Activated CD4-positive, alpha-beta T cell treated with anti-CD3 and anti-CD28 coated beads for 1 hour (primary cell): Measurements from ENCODE around the gene HMGB3.
"Not testable (repeated sequence)": the region's sequence is repeated elsewhere in the genome, so short reads cannot be mapped to it uniquely, and the experiment has no call there.

Source experiments
- DNase-seq: peaks from one replicate; pipeline ENCODE4 v3.0.0-alpha.2; 2020

HMGB3 gene

GRCh38 chrX:150982788-150983520 is at the start of gene HMGB3:
TSS of gene HMGB3 (plus strand) at chrX:150983335. CDS start at chrX:150985600, 2,265 bp downstream.
- DNase-seq = peak; percentile 64

DNA sequence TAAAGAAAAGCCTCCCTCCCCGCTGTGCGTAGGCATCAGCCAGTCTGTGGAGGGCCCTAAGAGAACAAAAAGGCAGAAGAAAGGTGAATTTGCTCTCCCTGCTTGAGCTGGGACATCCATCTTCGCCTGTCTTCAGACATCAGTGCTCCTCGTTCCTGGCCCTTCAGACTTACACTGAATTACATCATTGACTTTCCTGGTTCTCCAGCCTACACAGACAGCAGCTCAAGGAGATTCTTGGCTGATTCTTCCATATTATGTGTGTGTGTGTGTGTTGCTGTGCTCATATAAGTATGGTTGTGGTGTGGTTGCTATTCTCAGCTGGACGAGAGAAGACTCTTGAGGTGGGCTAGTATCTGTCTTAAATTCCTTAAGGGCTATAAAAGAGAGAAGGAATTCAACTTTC is 49.2 kb upstream of the HMGB3 start:
- DNase-seq = no peak

GRCh38 chrX:150934453-150934852 is 48.7 kb upstream of the HMGB3 start:
- DNase-seq = no peak

DNA sequence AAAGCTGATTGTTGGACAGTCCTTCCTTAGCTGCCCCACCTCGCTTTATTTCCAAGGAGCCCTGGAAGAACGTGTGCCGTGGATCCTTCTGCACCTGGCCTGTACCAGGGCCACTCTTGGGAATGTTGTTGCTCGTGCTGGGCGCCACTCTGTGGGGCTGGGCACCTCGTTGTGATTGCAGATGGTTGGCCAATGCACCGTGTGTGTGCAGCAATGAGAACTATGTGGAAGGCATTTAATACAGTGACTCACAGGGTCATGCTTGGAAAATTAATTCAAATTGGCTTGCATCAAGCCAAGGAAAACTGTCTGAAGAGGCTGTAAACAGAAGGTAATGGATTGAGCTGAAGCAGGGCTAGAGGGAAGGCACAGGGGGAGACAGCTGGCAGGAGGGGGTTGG is 47.7 kb upstream of the HMGB3 start:
- no peak for DNase-seq

DNA sequence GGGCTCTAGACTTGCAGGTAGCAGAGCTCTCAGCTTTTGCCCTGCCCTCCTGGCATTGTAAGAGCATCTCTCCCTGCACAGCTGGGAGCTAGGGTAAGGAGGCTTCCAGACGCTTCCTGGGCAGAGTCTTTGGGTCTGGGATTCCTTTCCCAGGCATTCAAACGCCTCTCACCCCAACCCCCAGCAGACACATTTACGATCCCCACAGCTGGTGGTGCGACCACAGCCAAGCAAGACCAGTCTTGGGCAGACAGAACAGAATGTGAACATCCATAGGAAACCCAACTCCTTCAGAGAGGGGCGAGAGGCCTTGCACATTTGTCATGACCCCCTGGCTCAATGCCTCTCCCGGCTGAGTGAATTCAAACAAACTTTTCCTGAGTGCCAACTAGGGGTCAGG is 46.6 kb upstream of the HMGB3 start:
- DNase-seq = no peak

DNA sequence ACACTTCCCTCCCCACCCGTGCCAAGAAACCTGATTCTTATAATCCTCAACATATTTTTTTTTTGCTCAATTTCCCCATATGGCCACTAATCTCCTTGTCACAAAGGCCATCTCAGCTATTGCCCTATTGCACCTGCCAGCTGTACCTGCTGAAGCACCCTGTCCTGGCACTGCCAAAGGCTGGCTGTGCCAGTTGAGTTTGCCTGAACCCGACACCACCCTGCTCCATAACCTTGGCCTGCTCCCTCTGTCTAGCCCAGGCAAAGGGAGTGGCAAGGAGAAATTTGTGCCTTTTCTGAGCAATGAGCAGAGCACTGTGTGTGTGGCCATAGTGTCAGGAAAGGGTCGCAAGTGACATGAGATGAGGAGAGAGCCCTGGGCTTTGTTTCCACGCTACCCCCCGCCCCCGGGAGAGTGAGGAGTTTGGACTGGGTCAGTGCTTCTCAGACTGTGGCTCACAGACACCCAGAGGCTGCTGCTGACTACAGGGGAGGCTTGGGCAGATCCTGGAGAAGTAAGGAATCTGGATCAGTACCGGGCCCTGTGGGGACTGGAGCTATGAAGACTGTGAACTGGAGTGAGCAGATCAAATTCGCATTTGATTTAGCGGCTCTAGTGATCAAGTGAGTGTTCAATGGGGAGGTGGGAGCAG is 42.2 kb upstream of the HMGB3 start:
- DNase-seq = no peak

GRCh38 chrX:150941580-150941979 is 41.6 kb upstream of the HMGB3 start:
- no peak for DNase-seq

DNA sequence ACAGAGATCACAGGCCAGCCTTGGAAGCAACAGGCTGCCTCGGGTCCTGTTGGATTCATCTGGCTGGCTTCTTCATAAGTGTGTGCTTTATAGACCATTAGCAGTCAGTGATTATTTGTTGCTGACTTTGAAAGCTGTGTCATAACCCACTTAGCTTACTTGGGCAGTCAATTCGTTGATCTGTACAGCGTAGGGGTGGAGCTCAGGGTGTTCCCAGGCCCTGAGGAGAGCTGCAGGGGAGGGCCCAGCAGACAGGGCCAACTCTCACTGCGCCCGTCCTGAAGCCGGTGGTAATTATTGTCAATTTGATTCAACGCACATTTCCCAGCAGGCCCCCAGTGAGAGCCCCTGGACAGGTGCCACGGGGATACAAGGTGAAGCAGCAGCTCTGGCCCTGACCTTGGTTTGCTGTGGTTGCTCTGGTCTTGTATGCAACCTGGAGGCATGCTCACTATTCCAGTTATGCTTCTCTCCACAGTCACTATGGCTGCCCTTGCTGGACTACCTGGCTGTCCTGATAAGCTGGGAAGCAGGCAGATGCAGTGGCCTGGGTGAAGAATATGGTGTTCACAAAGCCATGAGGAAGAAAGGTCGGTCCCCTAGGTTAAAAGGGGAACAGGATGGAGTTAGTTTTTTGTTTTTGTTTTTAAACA is 40.1 kb upstream of the HMGB3 start:
- DNase-seq = no peak

- no peak for DNase-seq
These were observed 38.9 kb upstream of the HMGB3 start for GRCh38 chrX:150944233-150944632.

DNA sequence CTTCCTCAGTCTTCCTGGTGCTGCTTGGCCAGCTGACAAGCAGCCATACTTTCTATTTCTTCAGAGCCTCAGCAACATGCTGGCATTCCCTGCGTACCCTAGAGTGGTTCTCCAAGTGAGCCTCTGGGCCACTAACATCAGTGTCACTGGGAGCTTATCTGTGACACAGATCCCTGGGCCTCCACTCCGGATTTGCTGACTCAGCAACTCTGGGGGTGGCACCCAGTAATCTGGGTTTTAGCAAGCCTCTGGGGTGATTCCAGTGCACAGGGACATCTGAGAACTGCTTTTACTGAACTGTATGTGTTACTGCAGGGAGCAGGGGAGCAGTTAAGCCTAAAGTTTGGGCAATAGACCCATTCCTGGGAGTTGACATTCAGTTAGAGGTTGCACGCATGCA is 28.2 kb upstream of the HMGB3 start:
- no peak for DNase-seq

DNA sequence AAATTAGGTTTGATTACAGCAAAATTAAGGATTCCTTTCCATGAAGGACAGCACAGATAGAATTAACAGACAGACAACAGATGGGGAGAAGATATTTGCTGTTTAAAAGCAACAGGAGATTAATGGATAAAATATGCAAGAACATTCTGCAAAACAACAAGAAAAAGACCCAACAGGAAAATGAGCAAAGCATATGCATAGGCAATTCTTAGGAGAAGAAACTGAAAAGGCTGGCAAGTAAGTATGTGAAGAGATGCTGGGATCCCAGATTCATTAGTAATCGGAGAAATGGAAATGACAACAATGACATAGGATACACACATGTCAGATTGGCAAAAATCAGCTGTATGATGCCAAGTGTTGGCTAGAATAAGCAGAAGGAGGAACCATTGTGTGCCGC is 27.5 kb upstream of the HMGB3 start:
- DNase-seq = no peak

- no peak for DNase-seq
These were observed 25.0 kb upstream of the HMGB3 start for GRCh38 chrX:150958177-150958576.

- no peak for DNase-seq
These were observed 23.6 kb upstream of the HMGB3 start for GRCh38 chrX:150959557-150959956.

- DNase-seq = no peak
These were observed 21.5 kb upstream of the HMGB3 start for GRCh38 chrX:150961631-150962030.

GRCh38 chrX:150964416-150964815 is 18.7 kb upstream of the HMGB3 start:
- not testable (repeated sequence) for DNase-seq

DNA sequence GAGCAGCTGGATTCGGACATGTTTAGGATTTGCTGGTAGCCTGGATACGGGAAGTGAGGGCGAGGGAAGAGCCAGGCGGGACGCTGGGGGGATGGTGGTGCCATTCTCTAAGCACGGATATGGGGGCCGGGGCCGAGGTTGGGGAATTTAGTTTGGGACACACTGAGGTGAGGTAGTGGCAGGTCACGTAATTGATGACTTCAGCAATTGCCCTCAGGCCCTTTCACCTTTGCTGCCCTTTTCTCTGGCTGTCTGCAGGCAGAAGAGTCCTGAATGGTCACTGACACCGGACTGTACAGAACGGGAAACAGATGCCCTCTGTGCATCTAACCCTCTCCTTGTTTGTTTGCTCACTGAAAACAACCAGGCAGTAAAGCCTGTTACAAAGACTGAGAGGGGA is 16.9 kb upstream of the HMGB3 start:
- DNase-seq = no peak

DNA sequence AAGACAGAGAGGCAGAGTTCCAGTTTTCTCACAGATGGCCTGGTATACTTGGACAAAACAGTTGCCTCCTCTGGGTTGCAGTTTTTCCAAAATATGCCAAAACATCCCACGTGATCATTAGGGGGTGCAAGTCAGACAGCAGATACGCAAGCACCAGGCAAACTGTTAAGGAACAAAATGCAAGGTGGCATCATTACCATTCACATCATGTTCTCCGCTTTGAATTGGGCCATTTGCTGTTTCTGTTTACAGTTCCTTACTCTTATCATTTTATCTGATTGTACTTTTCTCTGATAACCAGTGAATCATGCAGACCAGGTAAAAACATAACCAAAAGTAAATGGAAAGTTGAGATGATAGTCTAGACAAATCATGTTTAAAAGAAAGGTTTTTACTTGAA is 16.4 kb upstream of the HMGB3 start:
- no peak for DNase-seq

DNA sequence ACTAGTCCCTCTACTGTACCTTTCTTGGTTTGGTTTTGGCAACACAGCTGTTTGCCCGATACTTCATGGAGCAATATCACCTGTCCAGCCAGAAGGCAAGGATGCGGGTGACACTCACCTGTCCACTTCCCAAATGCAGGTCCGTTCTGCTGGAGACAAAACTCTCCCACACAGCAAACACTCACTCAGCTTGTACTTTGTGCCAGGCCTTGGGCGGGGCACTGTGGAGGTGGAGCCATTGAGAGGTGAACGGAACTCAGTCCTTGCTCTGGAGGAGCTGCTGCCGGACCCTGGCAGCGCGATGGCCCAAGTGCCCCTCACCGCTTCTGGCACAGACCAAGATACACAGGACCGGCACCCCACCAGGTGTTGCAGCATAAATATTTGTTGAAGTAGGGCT is 15.3 kb upstream of the HMGB3 start:
- no peak for DNase-seq

- DNase-seq = no peak
These were observed 14.0 kb upstream of the HMGB3 start for GRCh38 chrX:150968862-150969720.

DNA sequence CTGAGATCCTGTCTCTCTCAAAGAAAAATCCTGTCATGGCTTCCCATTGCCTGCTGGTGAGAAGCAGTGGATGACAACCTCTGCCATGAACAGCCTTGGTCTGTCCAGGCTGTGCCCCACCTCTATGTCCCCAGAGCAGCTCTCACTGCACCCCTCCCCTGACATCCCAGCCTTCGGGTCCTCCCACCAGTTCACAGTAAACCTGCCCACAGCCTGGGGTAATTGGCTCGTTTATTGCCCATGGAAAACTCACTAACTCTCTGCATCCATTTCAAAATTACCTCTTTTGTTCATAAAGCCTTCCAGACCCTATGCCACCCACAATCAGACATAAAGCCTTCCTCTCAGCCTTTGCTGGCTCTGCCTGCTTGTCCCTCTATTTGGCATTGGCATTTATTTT is 10.7 kb upstream of the HMGB3 start:
- no peak for DNase-seq

DNA sequence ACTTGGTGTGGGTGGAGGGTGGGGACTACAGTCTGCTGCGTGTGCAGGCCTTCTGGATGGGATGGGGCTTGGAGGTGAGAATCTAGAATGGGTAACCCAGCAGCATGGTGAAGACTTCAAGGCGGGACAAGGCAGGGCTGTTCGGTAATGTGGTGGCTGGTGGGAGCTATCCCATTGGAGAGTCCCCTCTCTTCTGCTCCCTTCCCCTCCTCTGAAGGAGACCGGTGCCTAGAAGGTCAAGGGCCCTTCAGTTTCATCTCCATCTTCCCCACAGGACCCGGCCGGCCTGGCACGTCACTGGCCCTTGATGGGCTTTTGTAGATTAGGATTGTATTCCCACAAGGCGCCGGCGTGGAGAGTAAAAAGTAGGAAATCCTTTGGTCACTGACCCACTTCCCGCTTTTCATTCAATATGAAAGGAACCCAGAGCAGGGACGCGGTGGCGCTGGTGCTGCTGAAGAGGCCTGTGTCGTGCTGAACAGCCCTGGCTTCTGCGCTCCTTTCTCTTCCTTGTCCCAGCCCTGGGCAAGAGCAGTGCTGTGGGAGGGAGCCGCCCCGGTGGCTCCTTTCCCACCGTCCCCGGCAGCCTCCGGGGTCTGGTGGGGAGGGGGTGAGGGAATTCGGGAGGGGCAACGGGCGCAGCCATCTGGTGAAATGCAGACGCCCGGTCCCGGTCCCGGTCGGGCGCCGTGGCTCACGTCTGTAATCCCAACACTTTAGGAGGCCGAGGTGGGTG is 7.3 kb upstream of the HMGB3 start:
- no peak for DNase-seq

- no peak for DNase-seq
These were observed 5.5 kb upstream of the HMGB3 start for GRCh38 chrX:150977411-150978162.
